Measurements from ENCODE around the gene IRX4.

Gene IRX4

DNA sequence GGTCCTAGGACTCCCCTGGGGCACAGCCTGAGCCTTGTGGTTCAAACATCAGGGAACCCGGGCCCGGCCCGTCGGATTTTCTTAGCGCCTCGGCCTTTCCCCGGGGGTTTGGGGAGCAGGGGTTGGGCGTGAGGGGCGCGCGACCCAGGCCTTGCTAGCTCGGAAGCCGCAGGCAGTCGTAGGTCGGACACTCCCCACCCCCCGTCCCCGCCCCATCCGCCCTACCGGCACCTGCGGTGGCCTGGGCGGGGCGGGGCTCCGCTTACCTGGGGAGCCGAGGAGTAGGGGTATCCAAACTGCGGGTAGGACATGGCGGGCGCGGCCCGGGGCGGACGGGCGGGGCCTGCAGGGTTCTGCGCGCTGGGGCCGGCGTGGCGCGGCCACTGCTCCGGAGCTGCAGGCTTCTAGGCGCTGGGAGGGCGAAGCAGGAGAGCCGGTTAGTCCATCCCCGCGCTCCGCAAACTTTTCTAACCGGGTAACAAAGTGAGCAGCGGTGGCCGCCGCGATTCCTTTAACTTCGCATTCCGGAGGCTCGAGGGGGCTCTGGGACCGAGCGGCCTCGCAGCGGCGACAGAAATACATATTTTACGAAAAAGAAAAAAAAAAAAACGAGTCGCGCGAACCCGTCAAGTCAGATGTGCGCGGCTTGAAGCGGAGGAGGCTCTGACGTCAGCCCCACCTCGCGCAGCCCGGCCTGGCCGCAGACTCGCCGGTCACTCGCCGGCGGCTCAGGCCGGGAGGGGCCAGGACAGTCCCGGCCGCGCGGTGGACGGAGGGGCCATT, at the start of gene IRX4:
IRX4 (minus strand) TSS at position 589 of the 783 bp plus-strand sequence; CDS start at position 311, 278 bp downstream.
- DNase-seq (ENCODE audit: low read depth in 4 of 4, low spot score in 1 of 4), result no peak

DNA sequence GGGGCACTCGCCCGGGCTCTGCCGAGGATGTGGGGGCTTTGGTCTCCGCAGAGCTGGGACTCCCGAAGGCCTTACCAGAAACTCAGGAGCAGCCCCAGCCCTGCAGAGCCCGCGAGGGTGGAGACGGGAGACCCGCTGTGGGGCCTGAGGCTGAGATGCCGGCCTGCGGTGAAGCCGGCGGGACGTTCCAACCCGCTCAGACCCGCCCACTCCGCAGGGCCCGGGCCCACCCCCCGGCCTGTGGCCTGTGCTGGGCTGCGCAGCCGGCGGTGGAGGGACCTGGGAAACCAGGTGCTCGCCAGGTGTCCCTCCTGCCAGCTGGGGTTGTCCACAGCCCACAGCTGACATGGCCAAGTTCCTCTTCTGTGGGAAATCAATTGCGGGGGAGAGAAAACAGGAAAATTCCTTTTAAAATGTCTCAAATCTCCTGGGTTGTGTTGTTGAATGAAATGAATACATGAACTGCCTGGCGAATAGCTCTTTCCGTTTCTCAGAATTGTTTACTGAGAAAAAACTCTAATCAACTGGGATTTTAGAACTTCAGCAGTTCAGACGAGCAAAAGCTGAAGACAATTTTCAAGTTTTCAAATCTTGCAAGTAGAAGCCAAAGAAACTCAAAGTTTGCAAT, 49.0 kb upstream of the IRX4 start:
- no peak for DNase-seq (ENCODE audit: low read depth in 4 of 4, low spot score in 1 of 4)

GRCh38 chr5:1930880-1931603, 48.3 kb upstream of the IRX4 start:
- no peak for DNase-seq (ENCODE audit: low read depth in 4 of 4, low spot score in 1 of 4)

GRCh38 chr5:1930501-1930879, 47.8 kb upstream of the IRX4 start:
- no peak for DNase-seq (ENCODE audit: low read depth in 4 of 4, low spot score in 1 of 4)

- no peak for DNase-seq (ENCODE audit: low read depth in 4 of 4, low spot score in 1 of 4)
Observed at GRCh38 chr5:1929108-1929991, 46.6 kb upstream of the IRX4 start.

DNA sequence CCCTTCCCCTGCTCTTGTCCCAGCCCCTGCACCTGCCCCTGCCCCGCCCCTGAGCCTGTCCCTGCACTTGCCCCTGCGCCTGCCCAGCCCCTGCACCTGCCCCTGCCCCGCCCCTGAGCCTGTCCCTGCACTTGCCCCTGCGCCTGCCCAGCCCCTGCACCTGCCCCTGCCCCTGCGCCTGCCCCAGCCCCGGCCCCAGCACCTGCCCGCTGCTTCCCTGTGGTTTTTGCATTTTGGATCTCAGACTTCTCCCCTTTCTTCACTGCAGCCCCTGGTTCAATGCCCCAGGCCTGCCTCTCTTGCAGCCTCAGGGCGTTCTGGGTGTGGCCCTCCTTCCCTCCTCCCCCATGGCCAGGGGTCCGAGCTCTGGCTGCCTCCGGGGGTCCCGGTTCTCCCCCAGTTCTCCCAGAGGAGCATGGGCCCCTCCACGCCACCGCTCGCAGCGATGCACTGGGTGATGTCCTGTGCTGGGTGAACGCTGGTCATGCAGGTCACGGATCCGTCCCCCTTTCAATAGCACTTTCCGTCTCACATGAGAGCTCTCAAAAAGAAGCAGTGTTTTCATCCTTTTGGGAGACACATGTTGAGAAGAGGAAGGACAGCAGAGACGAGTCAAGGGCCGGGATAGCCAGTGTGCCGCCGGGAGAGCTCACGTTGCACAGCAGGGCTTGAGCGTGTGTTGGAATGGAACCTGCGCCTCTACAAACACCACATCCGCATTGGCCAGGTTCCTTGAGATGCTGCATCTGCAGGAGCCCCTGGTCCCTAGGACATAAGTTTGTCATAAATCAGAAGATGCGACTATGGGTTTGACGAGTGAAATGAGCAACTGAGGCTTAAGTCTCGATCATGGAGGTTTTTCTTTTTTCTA, 44.0 kb upstream of the IRX4 start:
- no peak for DNase-seq (ENCODE audit: low read depth in 4 of 4, low spot score in 1 of 4)

GRCh38 chr5:1926071-1926440, 43.3 kb upstream of the IRX4 start:
- DNase-seq (ENCODE audit: low read depth in 4 of 4, low spot score in 1 of 4), result no peak

- no peak for DNase-seq (ENCODE audit: low read depth in 4 of 4, low spot score in 1 of 4)
Observed at GRCh38 chr5:1925111-1926070, 42.7 kb upstream of the IRX4 start.

- DNase-seq (ENCODE audit: low read depth in 4 of 4, low spot score in 1 of 4), result no peak
Observed at GRCh38 chr5:1923766-1924165, 41.0 kb upstream of the IRX4 start.

DNA sequence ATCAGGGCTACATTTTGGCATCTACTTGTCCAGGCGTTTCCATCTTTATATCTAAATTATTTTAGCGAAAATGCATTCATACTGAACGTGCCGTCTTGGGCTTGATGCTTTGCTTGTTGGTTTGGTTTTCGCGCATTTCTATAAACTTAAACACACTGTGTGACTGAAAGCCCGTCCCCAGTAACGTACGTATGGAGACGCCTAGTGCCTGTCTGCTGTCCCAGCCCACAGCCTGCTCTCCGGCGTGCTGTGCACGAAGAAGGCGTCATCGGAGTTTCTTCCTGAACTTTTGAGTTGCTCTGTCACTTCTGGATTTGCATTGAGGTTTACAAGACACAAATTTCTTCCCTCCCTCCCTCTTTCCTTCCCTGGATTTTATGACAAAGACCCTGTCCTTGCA, 40.6 kb upstream of the IRX4 start:
- DNase-seq (ENCODE audit: low read depth in 4 of 4, low spot score in 1 of 4), result no peak

DNA sequence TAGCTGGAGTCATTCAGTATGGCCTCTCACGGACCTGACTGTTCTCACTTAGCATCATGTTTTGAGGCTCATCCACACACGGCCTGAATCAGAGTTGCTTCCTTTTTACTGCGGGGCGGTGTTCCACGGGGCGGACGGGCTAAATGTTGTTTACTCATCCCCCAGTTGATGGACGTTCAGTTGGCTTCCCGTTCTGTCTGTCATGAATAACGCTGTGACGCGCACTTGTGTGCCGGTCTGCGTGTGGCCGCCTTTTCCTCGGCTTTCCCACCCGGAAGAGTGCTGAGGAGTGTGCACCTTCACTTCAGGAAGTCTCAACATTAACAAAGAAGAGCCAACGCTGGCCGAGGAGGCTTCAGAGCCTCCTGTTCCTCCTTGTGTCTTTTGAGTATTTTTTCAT, 39.0 kb upstream of the IRX4 start:
- DNase-seq (ENCODE audit: low read depth in 4 of 4, low spot score in 1 of 4), result no peak

DNA sequence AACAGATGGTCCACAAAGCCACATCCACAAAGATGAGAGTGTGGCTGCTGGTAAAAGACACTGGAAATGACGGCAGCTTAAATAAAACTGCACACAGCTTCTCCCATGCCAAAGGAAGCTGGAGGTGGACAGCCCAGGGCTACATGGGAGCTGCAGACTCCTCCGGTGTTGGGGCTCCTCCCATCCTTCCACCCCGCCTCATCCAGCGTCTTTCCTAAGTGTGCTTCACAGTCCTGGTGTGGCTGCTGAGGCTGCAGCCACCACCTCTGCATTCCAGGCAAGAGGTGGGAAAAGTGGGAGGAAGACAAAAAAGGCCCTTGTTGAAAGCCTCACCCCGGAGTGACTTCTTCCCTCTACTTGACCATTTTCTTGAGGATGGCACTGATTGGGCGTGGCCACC, 37.0 kb upstream of the IRX4 start:
- DNase-seq (ENCODE audit: low read depth in 4 of 4, low spot score in 1 of 4), result no peak

- DNase-seq (ENCODE audit: low read depth in 4 of 4, low spot score in 1 of 4), result no peak
Observed at GRCh38 chr5:1919209-1919566, 36.5 kb upstream of the IRX4 start.

DNA sequence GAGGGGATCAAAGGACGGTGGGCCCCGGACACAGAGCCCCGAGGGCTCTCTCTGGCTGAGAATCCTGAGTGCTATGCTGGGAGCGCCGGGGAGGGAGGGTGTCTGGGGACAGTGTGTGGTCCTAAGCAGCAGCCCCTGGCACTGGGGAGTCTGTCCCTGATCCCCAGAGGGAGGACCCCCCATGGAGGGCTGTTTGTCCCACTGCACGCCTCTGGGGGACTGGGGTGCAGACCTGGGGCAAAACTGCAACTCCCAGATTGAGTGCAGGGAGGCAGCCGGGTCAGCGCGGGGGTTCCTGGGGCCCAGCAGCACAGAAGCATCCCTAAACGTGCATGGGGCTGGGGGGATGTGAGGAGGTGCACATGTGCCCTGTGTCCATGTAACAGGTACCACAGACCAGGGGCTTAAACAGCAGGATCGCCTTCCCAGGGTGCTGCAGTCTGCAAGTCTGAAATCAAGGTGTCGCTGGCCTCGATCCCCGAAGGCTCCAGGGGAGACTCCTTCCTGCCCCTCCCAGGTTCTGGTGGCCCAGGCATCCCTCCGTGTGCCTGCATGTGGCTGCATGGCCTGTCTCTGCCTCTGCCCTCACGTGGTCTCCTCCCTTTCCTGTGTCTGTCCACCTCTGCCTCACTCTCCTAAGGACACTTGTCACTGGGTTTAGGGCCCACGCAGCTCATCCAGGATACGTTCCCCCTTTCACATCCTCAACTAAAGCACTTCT, 35.9 kb upstream of the IRX4 start:
- no peak for DNase-seq (ENCODE audit: low read depth in 4 of 4, low spot score in 1 of 4)

GRCh38 chr5:1917830-1918487, 35.2 kb upstream of the IRX4 start:
- DNase-seq (ENCODE audit: low read depth in 4 of 4, low spot score in 1 of 4), result no peak

DNA sequence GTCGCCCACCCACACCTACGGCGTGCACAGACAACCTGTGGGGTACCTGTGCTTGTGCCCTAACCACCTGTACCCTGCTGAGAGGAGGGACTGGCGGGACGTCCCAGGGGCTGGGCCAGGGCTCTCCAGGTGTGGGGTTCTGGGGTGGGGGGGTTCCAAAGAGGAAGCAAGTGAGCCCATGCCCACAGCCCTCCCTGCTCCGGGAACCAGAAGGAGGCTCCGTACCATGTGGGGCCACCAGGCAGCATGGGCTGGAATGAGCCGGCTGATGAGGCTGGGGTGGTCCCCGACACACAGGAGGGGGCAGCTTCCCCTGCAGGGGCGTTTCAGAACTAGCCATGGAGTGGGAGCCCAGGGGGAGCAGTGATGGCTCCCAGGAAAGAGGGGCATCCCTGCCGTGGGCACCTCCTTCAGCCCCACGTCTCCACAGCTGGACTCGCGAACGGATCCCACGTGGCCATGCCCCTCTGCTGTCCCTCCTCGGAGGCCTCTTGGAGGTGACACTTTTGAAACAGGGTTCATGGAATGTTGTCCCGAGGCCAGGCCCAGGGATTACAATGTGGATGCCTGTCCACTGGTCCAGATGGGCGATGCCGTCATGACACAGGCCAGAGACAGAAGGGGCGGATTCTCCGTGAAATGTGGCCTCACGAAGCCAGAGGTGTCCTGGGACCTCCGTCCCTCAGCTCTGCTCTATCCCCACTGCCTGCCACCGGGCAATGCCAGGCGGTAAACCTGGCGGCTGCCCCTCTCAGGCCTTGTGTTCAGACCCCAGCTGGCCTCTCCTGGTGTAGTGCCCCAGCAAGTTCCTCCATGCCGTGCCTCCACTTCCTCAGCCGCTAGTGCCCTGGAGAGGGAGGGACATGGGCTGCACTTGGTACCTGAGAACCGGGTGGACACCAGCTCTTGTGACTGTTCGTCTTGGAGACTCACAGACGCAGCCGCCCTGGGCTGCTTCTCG, 33.6 kb upstream of the IRX4 start:
- no peak for DNase-seq (ENCODE audit: low read depth in 4 of 4, low spot score in 1 of 4)

- no peak for DNase-seq (ENCODE audit: low read depth in 4 of 4, low spot score in 1 of 4)
Observed at GRCh38 chr5:1915316-1915715, 32.6 kb upstream of the IRX4 start.
